ENCODE data around the gene TPSB2.
"Not testable (repeated sequence)": the region's sequence is repeated elsewhere in the genome, so short reads cannot be mapped to it uniquely, and the experiment has no call there.

GRCh38 chr16:1190789-1191188, 39.2 kb downstream of the TPSB2 start:
- not testable (repeated sequence) for TF ChIP-seq EZH2phosphoT487 (IDR thresholded peaks at IDR 0.05; ENCODE audit: borderline replicate concordance); SIN3A (IDR thresholded peaks at IDR 0.05; ENCODE audit: low read depth); CTCF (IDR thresholded peaks at IDR 0.05 in 2 of 3, conservative IDR thresholded peaks at IDR 0.05 in 1 of 3; ENCODE audit: borderline replicate concordance in 1 of 3, insufficient read depth in 1 of 3, low read depth in 2 of 3, low read length in 2 of 3); MAX (IDR thresholded peaks at IDR 0.05); POLR2AphosphoS5 (IDR thresholded peaks at IDR 0.05; ENCODE audit: low read depth, low read length); EZH2 (IDR thresholded peaks at IDR 0.05); CEBPB (IDR thresholded peaks at IDR 0.05; ENCODE audit: low read depth); POLR2A (IDR thresholded peaks at IDR 0.05; ENCODE audit: borderline replicate concordance, extremely low read depth, insufficient read depth, insufficient read length); ATF3 (IDR thresholded peaks at IDR 0.05); CBX3 (IDR thresholded peaks at IDR 0.05; ENCODE audit: low read depth); YY1 (IDR thresholded peaks at IDR 0.05; ENCODE audit: extremely low read depth, insufficient replicate concordance, low read depth, low read length); RAD21 (IDR thresholded peaks at IDR 0.05; ENCODE audit: low read depth); REST (IDR thresholded peaks at IDR 0.05; ENCODE audit: low read depth); EGR1 (IDR thresholded peaks at IDR 0.05; ENCODE audit: low read depth)
